Natural killer cell (primary cell): Measurements from ENCODE around the gene TMEM79. TPM values are rescaled to one million over a fixed set of nuclear protein-coding genes. Genes with fewer than 3 reads are reported as not detected.

Experiments
- ATAC-seq, 3 donors: fragments of 150-1000 bp in 2 of 3; fragments of 200-7000 bp in 1 of 3; cut with Tn5 transposase; 1 replicate in 1 of 3; 2 replicates in 2 of 3; pipeline ENCODE4 v1.10.0; 2021; ENCODE audit warnings: mild to moderate bottlenecking in 2 of 3, moderate library complexity in 2 of 3
- DNase-seq, 2 donors: peaks; one replicate each; pipeline versions ENCODE4 v3.0.0 to v3.0.0-alpha.2; 2013 to 2021; ENCODE audit warnings: mixed read lengths in 1 of 2
- H3K27ac ChIP-seq: one replicate; pipeline ENCODE4 v1.5.1; 2013; ENCODE audit warnings: mild to moderate bottlenecking, low read length
- H3K27me3 ChIP-seq: one replicate; pipeline ENCODE4 v1.6.1; 2013; ENCODE audit warnings: low read length; ENCODE audit not compliant: control insufficient read depth, insufficient read depth
- H3K36me3 ChIP-seq: one replicate; pipeline ENCODE4 v1.6.1; 2013; ENCODE audit warnings: low read length; ENCODE audit not compliant: control insufficient read depth, insufficient read depth
- H3K4me1 ChIP-seq: one replicate; pipeline ENCODE4 v1.6.1; 2013; ENCODE audit warnings: low read length; ENCODE audit not compliant: control insufficient read depth, insufficient read depth
- H3K4me3 ChIP-seq: one replicate; pipeline ENCODE4 v1.5.1; 2013; ENCODE audit warnings: low read length
- H3K9me3 ChIP-seq: one replicate; pipeline ENCODE4 v1.6.1; 2013; ENCODE audit warnings: low read length; ENCODE audit not compliant: control insufficient read depth, insufficient read depth
- H3K27ac Mint-ChIP-seq, 2 donors: one replicate each; pipeline ENCODE4 v1.8.0; 2022; ENCODE audit warnings: mild to moderate bottlenecking in 2 of 2, mixed read lengths in 2 of 2, moderate library complexity in 1 of 2
- H3K27me3 Mint-ChIP-seq, 2 donors: one replicate each; pipeline ENCODE4 v1.8.0; 2022; ENCODE audit warnings: low read depth in 2 of 2, mixed read lengths in 2 of 2
- H3K36me3 Mint-ChIP-seq: one replicate; pipeline ENCODE4 v1.8.0; 2022; ENCODE audit warnings: mixed read lengths
- H3K4me1 Mint-ChIP-seq, 2 donors: one replicate each; pipeline ENCODE4 v1.8.0; 2022; ENCODE audit warnings: mixed read lengths in 2 of 2
- H3K4me3 Mint-ChIP-seq: one replicate; pipeline ENCODE4 v1.8.0; 2022; ENCODE audit warnings: mild to moderate bottlenecking, moderate library complexity, mixed read lengths
- H3K9me3 Mint-ChIP-seq, 2 donors: one replicate each; pipeline ENCODE4 v1.8.0; 2022; ENCODE audit warnings: mixed read lengths in 2 of 2
- WGBS: methylation state at CpG from one replicate; pipeline ENCODE4 v1.1.7; 2013; ENCODE audit warnings: missing lambda C conversion rate; ENCODE audit not compliant: insufficient coverage; 5-methylcytosine and 5-hydroxymethylcytosine counted together
- intact Hi-C: fragments of 100-400 bp; cut with micrococcal nuclease; formaldehyde crosslinking; loops from one replicate; pipeline ENCODE4 v1.14.2; 2022
- total RNA-seq, 4 donors: library from RNA; stranded (reverse); fragments of 120-200 nt in 1 of 4; gene quantifications; one replicate each; pipeline versions ENCODE4 v1.2.3 to v1.2.4, GENCODE V29; 2013 to 2022
- TF ChIP-seq, protein P1 (sequence below): fragments of 200-600 bp; IDR thresholded peaks from one replicate; pipeline ENCODE4 v1.8.0; 2022; ENCODE audit warnings: antibody characterized with exemption

Gene TMEM79
- total RNA-seq, 3 donors from 2014 or later (not counting 1 experiment from before 2014, with no cell fraction given) = 3.3 to 5.8 (median 5.0) TPM

- H3K4me1 Mint-ChIP-seq = peaks cover 6 to 32% of the 10 kb centered on the region in 2 donors
- peak overlapping the region; percentile 61 to 88 for H3K27ac Mint-ChIP-seq
- Histone ChIP-seq H3K4me3 (no peak overlapping the region), H3K27ac (peak overlapping the region; percentile 8), H3K4me1 (peaks cover 24% of the 10 kb centered on the region), H3K36me3 (peaks cover 2% of the 10 kb centered on the region), H3K9me3 (no peaks in the 10 kb centered on the region), H3K27me3 (no peaks in the 10 kb centered on the region)
- no peaks in the 10 kb centered on the region for H3K9me3 Mint-ChIP-seq
- H3K36me3 Mint-ChIP-seq = no peaks in the 10 kb centered on the region
- 53% methylated on average over 37 of the region's 37 CpGs for WGBS
- no peaks in the 10 kb centered on the region for H3K27me3 Mint-ChIP-seq
- ATAC-seq (peak; percentile 80 to 84 (median 84)), DNase-seq (peak in 1 of 2 donors; percentile 52)
- TF ChIP-seq, protein P1, sequence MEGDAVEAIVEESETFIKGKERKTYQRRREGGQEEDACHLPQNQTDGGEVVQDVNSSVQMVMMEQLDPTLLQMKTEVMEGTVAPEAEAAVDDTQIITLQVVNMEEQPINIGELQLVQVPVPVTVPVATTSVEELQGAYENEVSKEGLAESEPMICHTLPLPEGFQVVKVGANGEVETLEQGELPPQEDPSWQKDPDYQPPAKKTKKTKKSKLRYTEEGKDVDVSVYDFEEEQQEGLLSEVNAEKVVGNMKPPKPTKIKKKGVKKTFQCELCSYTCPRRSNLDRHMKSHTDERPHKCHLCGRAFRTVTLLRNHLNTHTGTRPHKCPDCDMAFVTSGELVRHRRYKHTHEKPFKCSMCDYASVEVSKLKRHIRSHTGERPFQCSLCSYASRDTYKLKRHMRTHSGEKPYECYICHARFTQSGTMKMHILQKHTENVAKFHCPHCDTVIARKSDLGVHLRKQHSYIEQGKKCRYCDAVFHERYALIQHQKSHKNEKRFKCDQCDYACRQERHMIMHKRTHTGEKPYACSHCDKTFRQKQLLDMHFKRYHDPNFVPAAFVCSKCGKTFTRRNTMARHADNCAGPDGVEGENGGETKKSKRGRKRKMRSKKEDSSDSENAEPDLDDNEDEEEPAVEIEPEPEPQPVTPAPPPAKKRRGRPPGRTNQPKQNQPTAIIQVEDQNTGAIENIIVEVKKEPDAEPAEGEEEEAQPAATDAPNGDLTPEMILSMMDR = no peak
- intact Hi-C loops = no loop called here
- peak overlapping the region; percentile 80 for H3K4me3 Mint-ChIP-seq
Observed at GRCh38 chr1:156291226-156292061, 7.3 kb downstream of the TMEM79 start.

GRCh38 chr1:156293098-156293434 lies 8.9 kb downstream of the TMEM79 start:
- 100% methylated on average over 8 of the region's 8 CpGs for WGBS
- ATAC-seq (no peak), DNase-seq (no peak)
- H3K27me3 ChIP-seq = no peaks in the 10 kb centered on the region
- Mint-ChIP-seq H3K4me1 (peaks cover 6 to 32% of the 10 kb centered on the region in 2 donors), H3K9me3 (no peaks in the 10 kb centered on the region), H3K27me3 (no peaks in the 10 kb centered on the region), H3K36me3 (no peaks in the 10 kb centered on the region), H3K4me3 (peak overlapping the region; percentile 22), H3K27ac (peak overlapping the region in 1 of 2 donors; percentile 88)
- H3K27ac ChIP-seq = no peak overlapping the region
- H3K36me3 ChIP-seq = peaks cover 2% of the 10 kb centered on the region
- no peaks in the 10 kb centered on the region for H3K9me3 ChIP-seq
- peaks cover 24% of the 10 kb centered on the region for H3K4me1 ChIP-seq
- intact Hi-C loops = no loop called here
- TF ChIP-seq, protein P1 = no peak
- no peak overlapping the region for H3K4me3 ChIP-seq

DNA sequence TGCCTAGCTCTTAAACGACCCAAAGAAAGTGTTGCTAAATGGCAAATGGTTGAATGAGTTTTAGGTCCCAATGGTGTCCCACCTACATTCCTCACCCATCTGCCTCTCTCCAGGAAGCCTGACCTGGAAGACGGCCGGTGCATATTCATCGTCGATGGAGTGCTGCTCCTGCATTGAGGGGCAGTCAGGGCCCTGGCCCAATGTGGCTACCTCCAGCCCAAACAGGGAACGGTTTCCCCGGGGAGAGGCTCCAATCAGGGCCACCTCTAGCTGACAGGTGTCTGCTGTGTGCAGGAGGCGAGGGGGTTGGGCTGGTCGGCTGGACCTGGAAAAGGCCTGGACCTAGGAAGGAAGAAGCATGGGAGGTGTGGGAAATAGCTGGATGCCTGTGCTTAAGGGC lies 9.8 kb downstream of the TMEM79 start:
- Mint-ChIP-seq H3K27me3 (no peaks in the 10 kb centered on the region), H3K4me1 (peaks cover 6 to 32% of the 10 kb centered on the region in 2 donors), H3K9me3 (no peaks in the 10 kb centered on the region), H3K36me3 (no peaks in the 10 kb centered on the region), H3K4me3 (no peak overlapping the region), H3K27ac (no peak overlapping the region)
- DNase-seq (no peak), ATAC-seq (no peak)
- intact Hi-C loops = no loop called here
- H3K27me3 ChIP-seq = no peaks in the 10 kb centered on the region
- TF ChIP-seq, protein P1 = no peak
- H3K4me1 ChIP-seq = peaks cover 24% of the 10 kb centered on the region
- H3K36me3 ChIP-seq = no peaks in the 10 kb centered on the region
- no peak overlapping the region for H3K4me3 ChIP-seq
- H3K27ac ChIP-seq = no peak overlapping the region
- 96% methylated on average over 8 of the region's 9 CpGs for WGBS
- H3K9me3 ChIP-seq = no peaks in the 10 kb centered on the region
